ENCODE data around the gene NLE1. TPM values are rescaled to one million over a fixed set of nuclear protein-coding genes. Genes with fewer than 3 reads are reported as not detected.
"Not testable (repeated sequence)": the region's sequence is repeated elsewhere in the genome, so short reads cannot be mapped to it uniquely, and the experiment has no call there.

The NLE1 gene
- total RNA-seq, 1 donor from 2014 or later: 45.3 TPM

DNA sequence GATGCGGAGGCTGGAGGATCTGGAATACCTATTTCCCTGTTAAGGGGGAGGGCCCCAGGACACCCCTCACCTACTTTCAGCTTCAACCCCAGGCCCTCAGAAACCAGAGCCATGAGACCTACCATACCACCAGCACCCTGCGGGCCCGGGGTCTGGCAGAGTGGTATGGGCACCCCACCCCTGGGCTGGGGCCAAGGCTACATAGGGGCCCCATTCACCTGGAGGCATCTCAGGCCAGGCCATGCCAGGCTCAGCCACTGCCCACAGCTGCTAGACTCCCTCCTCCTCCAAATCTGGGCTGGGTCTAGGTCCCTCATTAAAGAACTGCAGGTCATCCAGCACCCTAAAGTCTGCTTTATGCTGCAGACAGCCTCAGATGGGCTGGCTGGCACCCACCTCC is 11.7 kb downstream of the NLE1 start:
- DNase-seq: no peak
- peaks cover 44% of the 10 kb centered on the region for H3K36me3 Mint-ChIP-seq (ENCODE audit: low read depth)
- no peak overlapping the region for H3K27ac Mint-ChIP-seq
- no peak overlapping the region for H3K4me3 Mint-ChIP-seq
- H3K27me3 Mint-ChIP-seq: no peaks in the 10 kb centered on the region
- H3K4me1 Mint-ChIP-seq: no peaks in the 10 kb centered on the region
- no peaks in the 10 kb centered on the region for H3K9me3 Mint-ChIP-seq
- intact Hi-C loops (cut with micrococcal nuclease): no loop called here

DNA sequence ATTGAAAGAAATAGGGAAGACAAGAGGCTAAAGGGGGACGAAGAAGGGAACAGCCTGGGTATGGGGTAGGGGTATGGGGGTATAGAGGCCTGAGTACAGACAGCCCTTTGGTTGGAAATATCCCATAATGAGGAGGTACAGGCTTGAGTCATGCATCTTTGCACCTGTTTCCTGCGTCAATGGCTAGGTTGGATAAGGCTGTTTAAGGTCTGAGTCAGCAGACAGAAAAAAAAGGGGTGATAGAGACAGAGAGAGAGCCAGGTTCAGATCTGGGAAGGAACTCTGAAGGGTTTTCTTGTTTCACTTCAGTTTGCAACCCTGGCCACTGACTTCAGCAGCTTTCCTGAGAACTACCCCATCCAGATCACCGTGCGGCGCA is 12.1 kb downstream of the NLE1 start:
- Mint-ChIP-seq H3K27ac (no peak overlapping the region), H3K9me3 (no peaks in the 10 kb centered on the region), H3K4me1 (no peaks in the 10 kb centered on the region), H3K4me3 (no peak overlapping the region), H3K27me3 (no peaks in the 10 kb centered on the region), H3K36me3 (ENCODE audit: low read depth) (peaks cover 39% of the 10 kb centered on the region)
- intact Hi-C loops (cut with micrococcal nuclease): no loop called here
- DNase-seq: no peak

DNA sequence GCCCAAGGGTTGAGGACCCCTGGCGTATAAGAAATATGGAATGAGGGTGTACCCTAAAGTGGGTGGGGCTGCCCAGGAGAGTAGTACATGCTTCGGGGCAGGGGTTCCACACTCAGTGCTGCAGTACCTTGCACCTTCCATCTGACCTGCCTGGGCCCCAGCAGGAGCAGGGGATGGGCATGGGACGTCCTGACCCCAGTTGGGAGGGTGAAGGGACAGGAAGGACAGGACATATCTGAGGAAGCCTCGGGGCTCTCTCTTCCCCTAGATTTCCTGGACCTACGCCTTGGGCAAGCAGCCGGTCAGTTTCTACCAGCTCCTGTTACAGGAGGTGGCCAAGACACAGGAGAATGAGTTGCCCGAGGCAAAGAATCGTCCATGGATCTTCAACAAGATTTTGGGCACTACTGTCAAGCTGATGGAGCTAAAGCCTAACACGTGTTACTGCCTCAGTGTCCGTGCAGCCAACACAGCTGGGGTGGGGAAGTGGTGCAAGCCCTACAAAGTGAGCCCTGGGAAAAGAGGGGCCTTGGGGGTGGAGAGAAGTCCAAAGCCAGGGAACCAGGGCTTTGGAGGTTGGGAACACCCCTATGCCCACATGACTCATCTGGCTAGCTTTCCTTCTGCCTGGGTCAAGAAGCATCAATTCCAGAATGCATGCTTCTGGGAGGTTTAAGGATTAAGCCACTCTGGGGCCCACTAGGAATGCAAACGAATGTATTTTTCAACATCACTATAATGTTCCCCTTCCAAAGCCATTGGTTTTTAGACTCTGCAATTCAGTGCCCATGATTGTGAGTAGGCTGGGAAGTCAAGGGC is 12.7 kb downstream of the NLE1 start:
- no peak overlapping the region for H3K27ac Mint-ChIP-seq
- intact Hi-C loops (cut with micrococcal nuclease): no loop called here
- DNase-seq: no peak

DNA sequence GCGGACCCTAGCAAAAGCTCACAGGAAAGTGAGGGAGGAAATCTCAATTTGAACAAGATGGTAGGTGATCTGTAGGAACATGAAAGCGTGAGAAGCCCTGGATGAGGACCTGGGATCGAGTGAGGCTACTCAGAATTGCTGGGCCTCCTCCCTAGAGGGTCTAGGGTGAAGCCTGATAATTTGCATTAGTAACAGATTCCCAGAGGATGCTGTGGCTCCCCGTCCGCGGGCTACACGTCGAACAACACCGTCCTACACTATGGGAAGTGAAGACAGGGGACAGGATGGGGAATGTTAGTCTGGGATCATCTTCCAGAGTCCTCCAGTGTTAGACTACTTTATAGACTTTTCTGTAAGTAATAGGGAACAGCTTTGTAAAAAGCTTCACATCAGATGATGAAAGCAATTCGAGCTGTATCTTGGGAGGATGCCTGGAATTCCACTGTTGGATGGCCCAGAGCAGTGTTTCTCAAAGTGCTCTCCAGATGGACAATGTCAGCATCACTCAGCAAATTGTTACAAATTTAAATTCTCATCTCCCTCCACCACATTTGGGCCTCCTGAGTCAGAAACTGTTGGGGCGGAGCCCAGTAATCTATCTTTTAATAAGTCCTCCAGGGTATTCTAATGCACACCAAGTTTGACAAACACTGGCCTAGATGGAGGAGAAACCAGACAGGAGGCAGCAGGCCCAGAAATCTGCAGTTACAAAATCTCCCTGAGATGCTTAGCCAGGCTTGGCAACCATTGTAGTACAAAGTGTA is 14.2 kb downstream of the NLE1 start:
- H3K27ac Mint-ChIP-seq: no peak overlapping the region
- H3K4me3 Mint-ChIP-seq: no peak overlapping the region
- intact Hi-C loops (cut with micrococcal nuclease): no loop called here
- H3K27me3 Mint-ChIP-seq: no peaks in the 10 kb centered on the region
- no peaks in the 10 kb centered on the region for H3K4me1 Mint-ChIP-seq
- DNase-seq: no peak
- H3K36me3 Mint-ChIP-seq (ENCODE audit: low read depth): peaks cover 21% of the 10 kb centered on the region
- no peaks in the 10 kb centered on the region for H3K9me3 Mint-ChIP-seq

More for the DNA sequence above, 12.7 kb downstream of the NLE1 start:
- Mint-ChIP-seq H3K36me3 (ENCODE audit: low read depth) (peaks cover 35% of the 10 kb centered on the region), H3K9me3 (no peaks in the 10 kb centered on the region), H3K27me3 (no peaks in the 10 kb centered on the region), H3K4me3 (no peak overlapping the region), H3K4me1 (no peaks in the 10 kb centered on the region)

DNA sequence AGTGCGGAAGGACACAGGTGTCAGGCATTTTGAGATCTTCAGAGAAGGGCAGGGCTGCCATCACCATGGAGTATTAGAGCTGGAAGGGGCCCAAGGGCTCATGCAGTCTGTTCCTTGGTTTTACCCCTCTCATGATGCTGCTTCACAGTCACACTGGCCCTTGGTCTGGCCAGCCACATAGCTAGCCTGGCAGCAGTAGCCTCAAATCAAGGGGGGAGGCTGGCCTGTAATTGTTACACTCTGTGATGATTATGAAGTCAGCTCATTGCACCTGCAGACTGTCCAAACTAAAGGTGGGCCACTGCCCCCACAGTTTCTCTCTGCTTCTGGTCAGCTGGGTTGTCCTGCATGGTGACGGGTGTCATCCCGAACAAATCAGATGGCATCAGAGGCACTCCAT is 20.8 kb downstream of the NLE1 start, which contains the start of gene FNDC8:
FNDC8 (plus strand) TSS at position 301 of the 400 bp plus-strand sequence; CDS start at position 380, 79 bp downstream.
- H3K9me3 Mint-ChIP-seq: no peaks in the 10 kb centered on the region
- no peak within 1 kb of the TSS for H3K27ac Mint-ChIP-seq
- no peaks in the 10 kb centered on the region for H3K27me3 Mint-ChIP-seq
- H3K4me3 Mint-ChIP-seq: no peak within 1 kb of the TSS
- peaks cover 11% of the 10 kb centered on the region for H3K36me3 Mint-ChIP-seq (ENCODE audit: low read depth)
- no peak for DNase-seq
- intact Hi-C loops (cut with micrococcal nuclease): no loop called here
- H3K4me1 Mint-ChIP-seq: peaks cover 28% of the 10 kb centered on the region

DNA sequence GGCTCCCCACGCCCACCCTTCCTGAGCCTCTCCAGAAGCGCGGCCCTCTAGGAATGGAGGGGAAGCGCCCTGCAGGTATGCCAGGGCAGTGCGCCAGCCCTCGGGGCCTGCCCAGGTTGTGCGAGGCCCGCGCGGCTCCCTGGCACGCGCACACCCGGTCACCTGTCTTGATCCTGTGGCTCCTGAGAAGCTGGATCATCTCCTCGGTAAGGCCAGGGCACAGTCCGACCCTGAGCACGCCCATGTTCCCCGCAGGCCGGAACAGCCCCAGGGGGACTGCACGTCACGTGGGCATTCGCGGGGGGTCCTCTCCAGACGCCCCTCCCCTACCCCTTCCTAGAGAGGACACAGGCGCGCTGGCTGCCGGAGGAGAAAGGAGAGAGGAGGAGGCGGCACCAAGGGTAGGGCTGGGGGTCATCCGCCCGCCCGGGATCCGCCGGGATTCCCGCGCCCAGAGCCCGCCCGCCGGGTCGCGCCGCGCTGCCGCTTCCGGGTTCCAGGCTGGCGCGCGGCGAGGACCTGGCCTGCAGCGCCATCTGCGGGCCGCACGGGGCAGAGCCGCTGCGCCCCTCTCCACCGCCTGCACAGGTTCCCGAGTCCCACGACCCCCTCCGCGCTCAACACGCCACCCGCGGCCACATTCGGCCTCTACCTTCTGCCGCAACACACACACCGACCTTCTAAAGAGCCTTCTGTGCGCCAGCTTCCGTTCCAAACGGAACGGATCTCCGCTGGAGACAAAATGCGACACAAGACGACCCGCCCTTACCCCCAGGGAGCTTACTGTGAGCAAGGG is 22.5 kb downstream of the NLE1 start, which contains the start of gene RAD51D:
RAD51D (minus strand) TSS at position 491 of the 796 bp plus-strand sequence; CDS start at position 244, 247 bp downstream.
- DNase-seq: peak; percentile 94
- H3K27me3 Mint-ChIP-seq: no peaks in the 10 kb centered on the region
- peak within 1 kb of the TSS; percentile 94 for H3K4me3 Mint-ChIP-seq
- intact Hi-C loops (cut with micrococcal nuclease): loop anchor here (1.0 to 5.0 kb wide), 8 partner anchors 30 to 699 kb away; partner anchors contain the start of genes CCT6B and ZNF830
- peaks cover 36% of the 10 kb centered on the region for H3K4me1 Mint-ChIP-seq
- H3K36me3 Mint-ChIP-seq (ENCODE audit: low read depth): peaks cover 22% of the 10 kb centered on the region
- no peaks in the 10 kb centered on the region for H3K9me3 Mint-ChIP-seq
- H3K27ac Mint-ChIP-seq: peak within 1 kb of the TSS; percentile 89

DNA sequence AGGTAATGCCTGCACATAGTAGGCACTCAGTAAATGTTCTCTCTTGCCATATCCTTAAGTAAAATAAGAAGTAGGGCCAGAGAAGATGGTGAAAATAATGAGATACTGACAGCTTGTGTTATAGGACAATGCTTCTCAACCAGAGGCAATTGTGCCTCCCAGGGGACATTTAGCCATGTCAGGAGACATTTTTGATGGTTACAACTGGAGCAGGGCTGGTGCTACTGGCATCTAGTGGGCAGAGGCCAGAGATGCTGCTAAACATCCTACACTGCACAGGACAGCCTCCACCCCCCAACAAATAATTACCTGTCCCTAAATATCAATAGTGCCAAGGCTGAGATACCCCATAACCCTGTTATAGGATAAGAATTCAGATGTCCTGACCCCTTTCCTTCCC is 24.1 kb downstream of the NLE1 start:
- Mint-ChIP-seq H3K4me1 (peaks cover 38% of the 10 kb centered on the region), H3K4me3 (peak overlapping the region; percentile 94), H3K9me3 (no peaks in the 10 kb centered on the region), H3K36me3 (ENCODE audit: low read depth) (peaks cover 24% of the 10 kb centered on the region), H3K27me3 (no peaks in the 10 kb centered on the region), H3K27ac (peak overlapping the region; percentile 67)
- intact Hi-C loops (cut with micrococcal nuclease): loop anchor here (2.0 to 5.0 kb wide), 2 partner anchors 576 to 697 kb away; no protein-coding TSS in a partner anchor
- peak; percentile 78 for DNase-seq

DNA sequence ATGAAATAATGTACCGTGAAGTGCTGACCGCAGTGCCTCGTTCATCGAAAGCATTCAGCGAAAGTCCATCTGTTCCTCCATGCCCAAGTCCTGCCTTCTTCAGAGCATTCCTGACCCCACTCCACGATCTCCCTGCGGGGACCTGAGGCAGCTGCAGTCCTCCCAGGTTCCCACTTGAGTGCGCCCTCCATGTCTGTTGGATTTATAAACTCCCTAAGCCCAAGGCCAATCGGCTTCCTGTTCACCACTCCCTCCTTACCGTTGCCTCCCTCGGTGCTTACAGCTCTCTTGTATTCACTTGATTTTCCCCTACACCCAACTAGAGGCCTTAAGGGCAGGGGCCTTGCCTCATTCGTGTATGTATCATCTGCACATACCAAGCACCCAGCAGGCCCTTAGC is 25.3 kb downstream of the NLE1 start:
- Mint-ChIP-seq H3K27ac (peak overlapping the region; percentile 64), H3K27me3 (no peaks in the 10 kb centered on the region), H3K4me1 (peaks cover 41% of the 10 kb centered on the region), H3K4me3 (no peak overlapping the region), H3K9me3 (no peaks in the 10 kb centered on the region), H3K36me3 (ENCODE audit: low read depth) (peaks cover 28% of the 10 kb centered on the region)
- intact Hi-C loops (cut with micrococcal nuclease): loop anchor here (5.0 kb wide), 1 partner anchor 575 kb away; no protein-coding TSS in a partner anchor
- DNase-seq: no peak

DNA sequence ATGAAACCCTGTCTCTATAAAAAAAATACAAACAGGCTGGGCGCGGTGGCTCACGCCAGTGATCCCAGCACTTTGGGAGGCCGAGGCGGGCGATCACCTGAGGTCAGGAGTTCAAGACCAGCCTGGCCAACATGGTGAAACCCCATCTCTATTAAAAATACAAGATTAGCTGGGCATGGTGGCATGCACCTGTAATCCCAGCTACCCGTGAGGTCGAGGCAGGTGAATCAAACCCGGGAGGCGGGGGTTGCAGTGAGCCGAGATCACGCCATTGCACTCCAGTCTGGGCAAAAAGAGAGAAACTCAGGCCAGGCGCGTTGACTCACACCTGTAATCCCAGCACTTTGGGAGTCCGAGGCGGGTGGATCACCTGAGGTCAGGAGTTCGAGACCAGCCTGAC is 31.3 kb downstream of the NLE1 start:
- H3K27ac Mint-ChIP-seq; H3K9me3 Mint-ChIP-seq; intact Hi-C loops (cut with micrococcal nuclease); H3K27me3 Mint-ChIP-seq; H3K4me3 Mint-ChIP-seq; DNase-seq: not testable (repeated sequence)
- Mint-ChIP-seq H3K36me3 (ENCODE audit: low read depth) (peaks cover 28% of the 10 kb centered on the region), H3K4me1 (peaks cover 11% of the 10 kb centered on the region)

DNA sequence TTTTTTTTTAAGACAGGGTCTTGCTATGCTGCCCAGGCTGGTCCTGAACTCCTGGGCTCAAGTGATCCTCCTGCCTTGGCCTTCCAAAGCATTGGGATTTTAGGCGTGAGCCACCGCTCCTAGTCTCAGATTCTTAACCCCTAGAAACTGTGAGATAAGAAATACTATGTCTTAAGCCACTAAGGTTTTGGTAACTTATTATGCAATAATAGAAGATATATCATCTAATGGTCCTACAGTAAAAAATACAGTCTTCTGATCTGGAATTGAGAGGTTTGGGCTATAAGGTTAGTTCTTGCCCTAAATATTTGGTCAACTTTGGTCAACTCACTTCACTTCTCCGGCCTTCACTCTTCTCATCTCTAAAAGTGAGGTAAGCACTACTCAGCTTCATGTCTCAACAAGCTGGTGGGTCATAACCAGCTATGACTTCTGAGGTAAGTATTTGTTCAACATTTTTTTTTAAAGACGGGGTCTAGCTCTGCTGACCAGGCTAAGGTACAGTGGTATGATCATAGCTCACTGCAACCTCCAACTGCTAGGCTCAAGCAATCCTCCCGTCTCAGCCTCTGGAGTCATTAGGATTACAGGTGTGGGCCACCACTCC is 37.2 kb downstream of the NLE1 start:
- Mint-ChIP-seq H3K27me3 (no peaks in the 10 kb centered on the region), H3K4me1 (peaks cover 4% of the 10 kb centered on the region), H3K9me3 (no peaks in the 10 kb centered on the region), H3K36me3 (ENCODE audit: low read depth) (peaks cover 43% of the 10 kb centered on the region), H3K4me3 (no peak overlapping the region), H3K27ac (no peak overlapping the region)
- no peak for DNase-seq
- intact Hi-C loops (cut with micrococcal nuclease): no loop called here

DNA sequence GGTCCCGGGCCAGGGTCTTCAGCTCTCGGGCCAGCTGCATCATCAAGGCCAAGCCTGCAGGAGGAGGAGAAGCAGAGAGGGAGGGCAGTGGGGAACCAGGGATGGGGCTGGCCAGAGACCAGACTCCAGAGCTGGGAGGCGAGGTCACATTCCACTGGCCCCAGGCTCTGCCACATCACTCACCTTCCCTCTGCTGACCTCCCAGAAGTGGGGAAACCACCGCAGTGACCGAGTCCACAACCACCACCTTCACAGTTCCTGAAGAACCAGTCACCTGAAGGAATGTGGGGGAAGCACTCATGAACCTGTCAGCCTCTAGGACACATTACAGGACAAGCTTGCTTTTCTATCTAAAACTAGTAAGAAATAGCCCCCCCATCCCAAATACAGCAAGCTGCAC is 38.8 kb downstream of the NLE1 start:
- H3K4me1 Mint-ChIP-seq: peaks cover 2% of the 10 kb centered on the region
- no peak for DNase-seq
- peaks cover 51% of the 10 kb centered on the region for H3K36me3 Mint-ChIP-seq (ENCODE audit: low read depth)
- H3K27ac Mint-ChIP-seq: no peak overlapping the region
- H3K4me3 Mint-ChIP-seq: no peak overlapping the region
- no peaks in the 10 kb centered on the region for H3K27me3 Mint-ChIP-seq
- H3K9me3 Mint-ChIP-seq: no peaks in the 10 kb centered on the region
- intact Hi-C loops (cut with micrococcal nuclease): no loop called here

DNA sequence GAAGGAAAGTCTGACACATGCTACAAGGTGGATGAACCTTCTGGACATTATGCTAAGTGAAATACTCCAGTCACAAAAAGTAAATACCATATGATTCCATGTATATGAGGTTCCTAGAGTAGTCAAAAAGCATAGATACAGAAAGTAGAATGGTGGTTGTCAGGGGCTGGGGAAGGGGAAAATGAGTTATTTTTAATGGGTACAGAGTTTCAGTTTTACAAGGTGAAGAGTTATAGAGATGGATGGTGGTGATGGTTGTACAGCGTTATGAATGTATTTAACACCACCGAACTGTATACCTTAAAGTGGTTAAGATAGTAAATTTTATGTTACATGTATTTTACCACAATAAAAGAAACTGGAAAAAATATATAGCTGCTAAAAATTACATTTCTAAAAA is 40.4 kb downstream of the NLE1 start:
- no peak for DNase-seq
- H3K4me1 Mint-ChIP-seq: peaks cover 4% of the 10 kb centered on the region
- peaks cover 51% of the 10 kb centered on the region for H3K36me3 Mint-ChIP-seq (ENCODE audit: low read depth)
- no peaks in the 10 kb centered on the region for H3K27me3 Mint-ChIP-seq
- H3K4me3 Mint-ChIP-seq: no peak overlapping the region
- H3K27ac Mint-ChIP-seq: no peak overlapping the region
- intact Hi-C loops (cut with micrococcal nuclease): no loop called here
- no peaks in the 10 kb centered on the region for H3K9me3 Mint-ChIP-seq

DNA sequence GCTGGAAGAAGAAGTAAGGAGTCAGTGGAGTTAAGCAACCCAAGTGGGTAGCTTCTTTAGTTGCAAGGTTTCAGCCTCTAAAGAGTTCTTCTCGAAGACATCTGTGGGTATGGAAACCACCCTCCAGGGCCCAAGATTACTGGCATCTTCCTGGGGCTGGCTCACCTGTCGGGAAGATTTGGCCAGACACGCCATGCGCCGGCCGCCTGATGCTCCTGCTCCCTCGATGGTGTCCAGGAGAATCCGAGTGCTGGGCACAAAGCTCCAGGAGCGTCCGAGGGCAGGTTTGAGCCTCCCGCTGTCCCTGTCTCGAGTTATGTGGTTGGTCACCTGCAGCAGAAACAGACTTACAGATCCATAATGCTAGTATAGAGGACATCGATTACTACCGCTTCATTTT is 41.1 kb downstream of the NLE1 start:
- intact Hi-C loops (cut with micrococcal nuclease): no loop called here
- Mint-ChIP-seq H3K27me3 (no peaks in the 10 kb centered on the region), H3K36me3 (ENCODE audit: low read depth) (peaks cover 44% of the 10 kb centered on the region), H3K9me3 (no peaks in the 10 kb centered on the region), H3K4me3 (no peak overlapping the region), H3K27ac (no peak overlapping the region), H3K4me1 (peaks cover 4% of the 10 kb centered on the region)
- no peak for DNase-seq
